Activated CD4-positive, CD25-positive, alpha-beta regulatory T cell (primary cell): Measurements from ENCODE around the gene PRKG2.

Source experiments
- DNase-seq, 4 experiments: peaks; one replicate each; lab custom pipeline; 2025; lab: John Stamatoyannopoulos, UW

Gene PRKG2

GRCh38 chr4:81217779-81218178 lies 2.8 kb upstream of the PRKG2 start:
- DNase-seq: no peak

GRCh38 chr4:81215931-81216330 lies 909 bp upstream of the PRKG2 start:
- DNase-seq: no peak

- DNase-seq: no peak
These were observed 710 bp downstream of the PRKG2 start for GRCh38 chr4:81214144-81214880.

- no peak for DNase-seq
These were observed 1.4 kb downstream of the PRKG2 start for GRCh38 chr4:81213671-81214070.

GRCh38 chr4:81211956-81212355 lies 3.1 kb downstream of the PRKG2 start:
- DNase-seq: no peak

- no peak for DNase-seq
These were observed 7.2 kb downstream of the PRKG2 start for GRCh38 chr4:81207828-81208227.

- no peak for DNase-seq
These were observed 9.7 kb downstream of the PRKG2 start for GRCh38 chr4:81205302-81205701.

GRCh38 chr4:81204571-81204970 lies 10.5 kb downstream of the PRKG2 start:
- DNase-seq: no peak

GRCh38 chr4:81199831-81200230 lies 15.2 kb downstream of the PRKG2 start:
- DNase-seq: no peak

- DNase-seq: no peak
These were observed 16.4 kb downstream of the PRKG2 start for GRCh38 chr4:81198609-81199008.

- DNase-seq: no peak
These were observed 17.0 kb downstream of the PRKG2 start for GRCh38 chr4:81197864-81198524.

GRCh38 chr4:81196126-81196650 lies 18.8 kb downstream of the PRKG2 start:
- DNase-seq: no peak

- DNase-seq: no peak
These were observed 19.5 kb downstream of the PRKG2 start for GRCh38 chr4:81195475-81195874.

GRCh38 chr4:81194286-81194685 lies 20.7 kb downstream of the PRKG2 start:
- DNase-seq: no peak

GRCh38 chr4:81180916-81181315 lies 34.1 kb downstream of the PRKG2 start:
- DNase-seq: no peak

- DNase-seq: no peak
These were observed 35.7 kb downstream of the PRKG2 start for GRCh38 chr4:81179326-81179725.

- DNase-seq: no peak
These were observed 41.8 kb downstream of the PRKG2 start for GRCh38 chr4:81173213-81173612.

- no peak for DNase-seq
These were observed 48.4 kb downstream of the PRKG2 start for GRCh38 chr4:81166458-81167160.

- DNase-seq: no peak
These were observed 49.1 kb downstream of the PRKG2 start for GRCh38 chr4:81165861-81166430.

GRCh38 chr4:81164623-81165416 lies 50.2 kb downstream of the PRKG2 start:
- no peak for DNase-seq

GRCh38 chr4:81164126-81164525 lies 50.9 kb downstream of the PRKG2 start:
- no peak for DNase-seq
